ENCODE results near the gene BCHE.

- TF ChIP-seq CTCF (IDR thresholded peaks at IDR 0.05) (no peak), POLR2A (IDR thresholded peaks at IDR 0.05) (no peak)
These were observed 53.8 kb downstream of the BCHE start for GRCh38 chr3:165783383-165783782.

Measured in uterus (tissue), 2 donors.